Ovary (tissue), 9 donors: Measurements from ENCODE around the gene PSMD11. TPM values are rescaled to one million over a fixed set of nuclear protein-coding genes. Genes with fewer than 3 reads are reported as not detected.

Experiments used
- DNase-seq, 5 donors: peaks; one replicate each; pipeline ENCODE4 v3.0.0-alpha.2; 2019 to 2020
- H3K27ac ChIP-seq, 2 donors: fragments of 200-600 bp; one replicate each; pipeline versions ENCODE4 v1.5.1 to v1.8.0; 2019 to 2022
- H3K27me3 ChIP-seq: fragments of 200-600 bp; one replicate; pipeline ENCODE4 v1.8.0; 2022
- H3K36me3 ChIP-seq: fragments of 200-600 bp; sonication (generic); one replicate; pipeline ENCODE4 v1.5.1; 2019
- H3K4me1 ChIP-seq: one replicate; pipeline ENCODE4 v1.8.1; 2013; ENCODE audit warnings: mild to moderate bottlenecking, moderate library complexity; ENCODE audit not compliant: insufficient read depth
- H3K4me3 ChIP-seq: fragments of 200-600 bp; sonication (generic); one replicate; pipeline ENCODE4 v1.5.1; 2017
- H3K9me3 ChIP-seq, 2 donors: fragments of 200-600 bp in 1 of 2; sonication (generic) in 1 of 2; one replicate each; pipeline versions ENCODE4 v1.5.1 to v1.8.1; 2013 to 2019; ENCODE audit warnings: mild to moderate bottlenecking in 1 of 2, moderate library complexity in 1 of 2
- CTCF ChIP-seq, 3 donors: fragments of 450-650 bp in 2 of 3; fragments of 200-600 bp in 1 of 3; IDR thresholded peaks; one replicate each; pipeline versions ENCODE4 v1.5.1 to v1.8.0; 2016 to 2022; ENCODE audit warnings: antibody characterized with exemption in 3 of 3, mild to moderate bottlenecking in 1 of 3
- EP300 ChIP-seq: sonication (generic); formaldehyde crosslinking; IDR thresholded peaks from one replicate; pipeline ENCODE4 v1.6.1; 2017; ENCODE audit warnings: antibody characterized with exemption
- POLR2A ChIP-seq: fragments of 450-650 bp; IDR thresholded peaks from one replicate; pipeline ENCODE4 v1.6.1; 2017; ENCODE audit warnings: antibody characterized with exemption, mild to moderate bottlenecking, moderate library complexity
- WGBS, 3 donors: extraction: QIAGEN DNeasy Blood & Tissue Kit in 1 of 3; methylation state at CpG; one replicate each; pipeline versions ENCODE4 v1.1.5 to v1.1.7; 2013 to 2017; 5-methylcytosine and 5-hydroxymethylcytosine counted together
- intact Hi-C, 4 donors: fragments of 100-400 bp; cut with DNase I; formaldehyde crosslinking; loops; one replicate each; pipeline versions ENCODE4 v1.11.0 to v1.15.1; 2022 to 2023
- polyA plus RNA-seq, 2 donors: library from polyadenylated mRNA; stranded (reverse); fragments of 200-250 nt in 1 of 2; fragments of 350-450 nt in 1 of 2; fragmentation: Illumina TruSeq in 1 of 2; extraction: RNeasy Lipid Tissue Mini Kit (QIAGEN cat#74804) in 1 of 2; gene quantifications; one replicate each; pipeline ENCODE4 v1.2.3, GENCODE V29; 2013 to 2014
- total RNA-seq, 7 donors: library from RNA; depleted of rRNA in 2 of 7; stranded (reverse); fragments of >200 nt in 2 of 7; fragmentation: NEBNext Ultra II Directional in 3 of 7; extraction: Animal tissue kit (Norgen Biotek cat#: 25700) in 3 of 7; gene quantifications; one replicate each; pipeline versions ENCODE4 v1.1.0 to v1.2.4, GENCODE V29; 2016 to 2023
- donor health status: DM: no; HTN: no; CAD: no; lungs with moderate emphysema.
- donor health status: DM: no; HTN: no; CAD: no.
- donor health status: Bipolar disorder and iron deficiency.
- donor health status: DM: yes; HTN: yes; CAD: no.
- donor health status: DM: no; HTN: no; CAD: no.
- donor health status: DM: yes; HTN: yes; CAD: no.

PSMD11 gene
- total and polyA plus RNA-seq, 9 donors = 20.1 to 83.0 (median 53.4) TPM

GRCh38 chr17:32504166-32504990 lies 60.1 kb downstream of the PSMD11 start:
- intact Hi-C loops = loop anchor here in 1 of 4 donors (10.0 kb wide), 1 partner anchor 120 kb away; no protein-coding TSS in a partner anchor
- TF ChIP-seq EP300 (no peak), POLR2A (no peak), CTCF (IDR thresholded peaks at IDR 0.05) (no peak)
- Histone ChIP-seq H3K4me3 (no peak overlapping the region), H3K36me3 (no peaks in the 10 kb centered on the region), H3K4me1 (no peaks in the 10 kb centered on the region), H3K27me3 (no peaks in the 10 kb centered on the region), H3K9me3 (no peaks in the 10 kb centered on the region), H3K27ac (no peak overlapping the region)
- WGBS, 3 donors = 85 to 91% (median 88%) methylated on average over 18 of the region's 18 CpGs
- DNase-seq = no peak

- Histone ChIP-seq H3K4me1 (no peaks in the 10 kb centered on the region), H3K27ac (no peak overlapping the region), H3K9me3 (no peaks in the 10 kb centered on the region), H3K36me3 (no peaks in the 10 kb centered on the region), H3K4me3 (no peak overlapping the region), H3K27me3 (no peaks in the 10 kb centered on the region)
- no peak for DNase-seq
- TF ChIP-seq CTCF (IDR thresholded peaks at IDR 0.05) (no peak), POLR2A (no peak), EP300 (no peak)
- intact Hi-C loops = loop anchor here in 1 of 4 donors (10.0 kb wide), 1 partner anchor 116 kb away; no protein-coding TSS in a partner anchor
- WGBS, 3 donors = 88 to 96% (median 88%) methylated on average over 5 of the region's 5 CpGs
These were observed 64.6 kb downstream of the PSMD11 start for GRCh38 chr17:32508926-32509325.

- no peak overlapping the region for H3K4me3 ChIP-seq
- H3K9me3 ChIP-seq = no peaks in the 10 kb centered on the region
- intact Hi-C loops = loop anchor here in 1 of 4 donors (10.0 kb wide), 1 partner anchor 114 kb away; no protein-coding TSS in a partner anchor
- H3K27ac ChIP-seq = no peak overlapping the region
- DNase-seq = no peak
- no peak for TF ChIP-seq POLR2A
- no peak for TF ChIP-seq CTCF (IDR thresholded peaks at IDR 0.05)
- TF ChIP-seq EP300 = no peak
- H3K4me1 ChIP-seq = no peaks in the 10 kb centered on the region
- 85 to 93% (median 92%) methylated on average over 7 of the region's 7 CpGs for WGBS, 3 donors
- no peaks in the 10 kb centered on the region for H3K27me3 ChIP-seq
- no peaks in the 10 kb centered on the region for H3K36me3 ChIP-seq
These were observed 66.2 kb downstream of the PSMD11 start for GRCh38 chr17:32510466-32510865.

- H3K9me3 ChIP-seq = no peaks in the 10 kb centered on the region
- no peak for DNase-seq
- no peaks in the 10 kb centered on the region for H3K4me1 ChIP-seq
- H3K36me3 ChIP-seq = no peaks in the 10 kb centered on the region
- intact Hi-C loops = loop anchor here in 1 of 4 donors (10.0 kb wide), 1 partner anchor 112 kb away; no protein-coding TSS in a partner anchor
- no peak overlapping the region for H3K27ac ChIP-seq
- H3K27me3 ChIP-seq = no peaks in the 10 kb centered on the region
- H3K4me3 ChIP-seq = no peak overlapping the region
- TF ChIP-seq POLR2A (no peak), CTCF (IDR thresholded peaks at IDR 0.05) (no peak), EP300 (no peak)
- WGBS, 3 donors = 95 to 100% (median 98%) methylated on average over 2 of the region's 2 CpGs
These were observed 68.0 kb downstream of the PSMD11 start for GRCh38 chr17:32512328-32512727.
